Renal cortex interstitium (tissue), 11 donors: ENCODE measurements around the gene CRK. TPM values are rescaled to one million over a fixed set of nuclear protein-coding genes. Genes with fewer than 3 reads are reported as not detected.
"Not testable (repeated sequence)": the region's sequence is repeated elsewhere in the genome, so short reads cannot be mapped to it uniquely, and the experiment has no call there.

Experiments used
- DNase-seq, 11 donors: peaks; one replicate each; pipeline ENCODE4 v3.0.0-alpha.2; 2013; ENCODE audit warnings: low read depth in 9 of 11, low spot score in 4 of 11; ENCODE audit errors: extremely low read depth in 1 of 11
- polyA plus RNA-seq, 3 donors: library from polyadenylated mRNA; unstranded; fragments of 120-200 nt; gene quantifications; one replicate each; pipeline ENCODE4 v1.2.1, GENCODE V29; 2013; ENCODE audit not compliant: insufficient read length in 3 of 3

Gene CRK
- polyA plus RNA-seq, 3 donors: 55.6 to 63.7 (median 60.4) TPM

DNA sequence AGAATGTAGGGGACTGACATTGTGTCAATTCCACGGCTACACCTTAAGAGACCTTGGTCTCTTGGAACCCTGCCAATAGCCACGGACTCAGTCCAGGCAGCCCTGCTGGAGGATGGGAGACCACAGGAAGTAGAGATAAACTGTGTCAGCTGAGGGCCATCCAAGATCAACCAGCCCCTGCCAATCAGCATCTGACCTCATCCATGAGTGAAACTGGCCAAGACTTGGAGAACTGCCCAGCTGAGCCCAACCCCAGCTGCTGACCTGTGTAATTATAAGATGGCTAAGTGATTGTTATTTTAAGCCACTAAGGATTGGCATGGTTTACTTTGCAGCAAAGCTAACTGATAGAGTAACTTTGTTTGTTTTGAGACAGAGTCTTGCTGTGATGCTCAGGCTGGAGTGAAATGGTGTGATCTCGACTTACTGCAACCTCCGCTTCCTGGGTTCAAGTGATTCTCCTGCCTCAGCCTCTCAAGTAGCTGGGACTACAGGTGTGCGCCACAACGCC is 42.7 kb downstream of the CRK start:
- no peak for DNase-seq

DNA sequence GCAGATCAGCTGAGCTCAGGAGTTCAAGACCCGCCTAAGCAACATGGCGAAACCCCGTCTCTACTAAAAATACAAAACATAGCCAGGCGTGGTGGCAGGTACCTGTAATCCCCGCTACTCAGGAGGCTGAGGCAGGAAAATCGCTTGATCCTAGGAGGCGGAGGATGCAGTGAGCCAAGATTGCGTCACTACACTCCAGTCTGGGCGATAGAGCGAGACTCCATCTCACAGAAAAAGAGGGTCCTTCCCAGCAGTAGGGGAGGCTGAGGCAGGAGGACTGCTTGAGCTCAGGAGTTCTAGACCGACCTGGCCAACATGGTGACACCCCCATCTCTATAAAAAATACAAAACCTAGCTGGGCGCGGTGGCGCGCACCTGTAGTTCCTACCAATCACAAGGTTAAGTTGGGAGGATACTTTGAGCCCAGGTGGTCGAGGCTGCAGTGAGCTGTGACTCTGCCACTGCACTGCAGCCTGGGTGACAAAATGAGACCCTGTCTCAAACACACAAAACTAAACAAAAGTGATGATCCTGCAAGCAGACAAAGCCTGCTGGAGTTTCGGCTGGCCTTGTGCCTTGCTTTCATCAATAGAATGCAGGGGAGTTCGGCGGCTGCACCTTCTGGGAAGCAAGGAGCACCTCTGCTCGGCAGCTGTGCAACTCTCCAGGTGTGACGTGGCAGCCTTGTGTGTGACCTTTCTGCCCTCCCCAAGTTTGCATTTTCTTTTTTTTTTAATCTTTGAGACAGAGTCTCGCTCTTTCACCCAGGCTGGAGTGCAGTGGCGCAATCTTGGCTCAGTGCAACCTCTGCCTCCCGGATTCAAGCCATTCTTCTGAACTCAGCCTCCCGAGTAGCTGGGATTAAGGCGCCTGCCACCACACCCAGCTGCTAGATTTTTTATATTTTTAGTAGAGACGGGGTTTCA is 43.6 kb downstream of the CRK start:
- DNase-seq: no peak

DNA sequence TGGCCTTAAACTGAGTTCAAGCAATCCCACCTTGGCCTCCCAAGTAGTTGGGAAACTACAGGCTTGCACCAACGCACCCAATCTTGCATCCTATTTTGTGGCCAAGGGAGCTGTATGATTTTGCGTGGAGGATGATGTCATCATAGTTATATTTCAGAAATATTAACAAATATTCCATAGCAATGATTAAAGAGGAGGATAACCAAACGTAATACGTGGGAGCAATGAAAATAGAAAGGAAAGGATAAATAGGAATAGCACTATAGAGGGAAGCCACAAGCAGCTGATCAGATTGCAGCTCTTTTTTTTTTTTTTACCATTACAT is 53.8 kb downstream of the CRK start:
- no peak for DNase-seq

DNA sequence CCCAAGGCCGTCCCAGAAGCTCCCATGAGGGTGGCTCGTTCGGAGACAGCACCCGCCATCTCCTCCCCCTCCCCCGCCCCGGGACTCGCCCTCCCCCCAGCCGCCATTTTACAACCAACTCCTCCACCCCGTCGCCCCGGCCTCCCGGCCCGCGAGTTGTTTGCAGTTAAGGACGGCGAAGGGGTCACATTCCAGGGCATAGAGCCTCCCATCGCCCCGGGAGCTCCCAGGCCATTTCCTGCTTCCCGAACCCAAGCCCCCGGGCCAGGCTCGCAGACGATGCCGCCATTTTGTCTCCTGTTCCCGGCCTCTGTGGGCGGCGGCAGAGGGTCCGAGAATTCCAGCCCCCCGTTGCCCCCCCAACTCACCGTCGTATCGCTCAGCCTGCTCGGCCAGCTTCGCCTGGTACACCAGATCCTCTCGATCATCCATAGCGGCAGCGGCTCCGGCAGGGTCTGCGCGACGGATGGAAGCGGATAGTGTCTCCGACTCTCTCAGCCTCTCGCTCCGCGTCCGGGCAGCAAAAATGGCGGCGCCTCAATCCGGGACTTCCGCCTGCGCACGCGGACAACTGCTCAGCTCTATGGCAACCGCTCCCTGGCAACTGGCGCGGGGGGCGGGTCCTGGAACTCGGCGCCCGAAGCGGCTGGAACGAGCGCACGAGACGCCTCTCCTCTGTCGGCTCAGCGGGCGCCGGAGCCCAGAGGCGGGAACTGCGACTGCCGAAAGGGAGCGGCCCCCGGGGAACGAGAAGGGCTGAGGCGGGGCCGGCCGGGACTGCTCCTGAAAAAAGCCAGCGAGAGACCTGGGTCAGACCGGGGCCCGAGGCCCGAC is 56.1 kb downstream of the CRK start, which contains the start of gene YWHAE:
YWHAE (minus strand) TSS at position 544 of the 834 bp plus-strand sequence; CDS start at position 432, 112 bp downstream.
- peak; percentile 87 to 95 (median 93) for DNase-seq

DNA sequence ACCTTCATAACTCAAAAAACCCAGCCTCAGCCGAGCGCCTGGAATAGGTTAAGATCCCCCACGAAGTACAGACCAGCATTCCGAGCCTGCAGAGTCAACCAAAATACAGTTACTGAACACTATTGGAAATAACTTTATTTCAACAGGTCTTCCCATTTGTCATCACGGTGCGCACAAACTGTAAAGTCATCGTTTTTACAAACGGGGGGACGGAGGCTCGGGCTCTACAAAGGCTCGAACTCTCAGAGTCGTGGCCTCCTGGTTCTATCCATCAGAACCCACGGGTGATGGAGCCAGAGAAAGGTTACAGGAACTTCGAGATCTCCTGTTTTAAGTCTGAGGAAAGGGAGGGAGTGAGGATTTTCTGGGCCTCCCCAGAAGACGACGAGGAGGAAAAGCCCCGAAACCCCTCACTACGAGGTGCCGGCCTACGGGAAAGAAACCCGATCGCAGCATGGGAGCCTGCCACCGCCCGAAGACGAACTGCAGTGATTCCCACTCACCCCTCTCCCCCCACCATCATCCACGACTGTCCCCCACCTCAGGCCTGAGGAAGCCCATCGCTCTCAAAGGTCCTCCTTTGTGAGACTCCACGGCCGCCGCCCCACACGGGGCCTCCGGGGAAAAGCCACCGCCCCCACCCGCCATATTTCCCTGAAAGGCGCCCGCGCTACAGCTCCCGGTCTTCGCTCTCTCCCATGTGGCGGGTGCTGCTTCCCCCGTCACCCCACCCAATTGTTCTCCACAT is 56.9 kb downstream of the CRK start:
- DNase-seq: peak in 2 of 11 donors; percentile 22 to 36

DNA sequence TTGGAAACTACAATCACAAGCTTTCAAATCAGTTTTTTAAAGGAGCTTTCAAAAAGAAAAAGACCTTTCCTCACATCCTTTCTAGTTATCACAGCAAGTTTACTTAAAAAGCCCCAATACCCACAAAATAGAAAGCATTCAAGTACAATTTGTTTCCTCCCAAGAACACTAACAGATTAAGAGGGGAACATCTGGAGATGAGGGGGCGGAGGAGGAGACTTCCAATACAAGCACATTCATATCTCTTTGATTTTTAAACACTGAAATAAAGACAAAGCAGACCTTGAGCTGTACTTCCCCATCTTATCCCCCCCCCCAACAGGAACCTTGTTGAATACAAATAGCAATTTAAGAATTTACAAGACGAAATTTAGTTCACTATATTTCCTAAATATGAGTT is 58.0 kb downstream of the CRK start:
- no peak for DNase-seq

DNA sequence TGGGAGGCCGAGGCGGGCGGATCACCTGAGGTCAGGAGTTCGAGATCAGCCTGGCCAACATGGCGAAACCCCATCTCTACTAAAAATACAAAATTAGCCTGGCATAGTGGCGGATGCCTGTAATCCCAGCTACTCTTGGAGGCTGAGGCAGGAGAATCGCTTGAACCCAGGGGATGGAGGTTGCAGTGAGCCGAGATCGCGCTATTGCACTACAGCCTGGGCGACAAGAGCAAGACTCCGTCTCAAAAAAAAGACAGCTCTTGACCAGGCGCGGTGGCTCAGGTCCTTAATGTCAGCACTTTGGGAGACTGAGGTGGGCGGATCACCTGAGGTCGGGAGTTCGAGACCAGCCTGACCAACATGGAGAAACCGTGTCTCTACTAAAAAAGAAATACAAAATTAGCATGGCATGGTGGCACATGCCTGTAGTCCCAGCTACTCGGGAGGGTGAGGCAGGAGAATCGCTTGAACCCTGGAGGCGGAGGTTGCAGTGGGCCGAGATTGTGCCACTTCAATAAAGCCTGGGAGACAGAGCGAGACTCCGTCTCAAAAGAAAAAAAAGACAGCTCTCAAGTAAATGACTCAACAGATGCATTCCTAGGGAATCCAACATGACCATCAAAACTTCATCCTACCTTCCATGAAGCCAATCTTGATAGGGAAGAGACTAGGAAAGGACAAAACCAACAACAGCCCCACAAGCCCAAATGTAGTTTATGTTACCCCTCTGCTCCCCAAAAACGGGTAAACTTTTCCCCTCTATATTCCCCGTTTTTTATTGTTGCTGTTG is 60.0 kb downstream of the CRK start:
- DNase-seq: not testable (repeated sequence)

DNA sequence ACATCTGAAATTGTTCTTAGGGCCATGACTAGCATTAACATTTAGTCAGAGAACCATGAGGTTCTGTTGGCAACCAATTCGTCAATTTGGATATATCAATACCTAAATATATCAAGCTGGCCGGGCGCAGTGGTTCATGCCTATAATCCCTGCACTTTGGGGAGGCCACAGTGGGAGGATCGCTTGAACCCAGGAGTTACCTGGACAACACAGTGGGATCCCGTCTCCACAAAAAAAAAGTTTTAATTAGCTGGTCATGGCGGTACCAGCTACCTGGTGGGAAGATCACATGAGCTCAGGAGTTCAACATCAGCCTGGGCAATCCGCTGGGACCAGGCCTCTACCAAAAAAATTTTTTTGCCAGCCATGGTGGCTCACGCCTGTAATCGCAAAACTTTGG is 64.5 kb downstream of the CRK start:
- DNase-seq: no peak

DNA sequence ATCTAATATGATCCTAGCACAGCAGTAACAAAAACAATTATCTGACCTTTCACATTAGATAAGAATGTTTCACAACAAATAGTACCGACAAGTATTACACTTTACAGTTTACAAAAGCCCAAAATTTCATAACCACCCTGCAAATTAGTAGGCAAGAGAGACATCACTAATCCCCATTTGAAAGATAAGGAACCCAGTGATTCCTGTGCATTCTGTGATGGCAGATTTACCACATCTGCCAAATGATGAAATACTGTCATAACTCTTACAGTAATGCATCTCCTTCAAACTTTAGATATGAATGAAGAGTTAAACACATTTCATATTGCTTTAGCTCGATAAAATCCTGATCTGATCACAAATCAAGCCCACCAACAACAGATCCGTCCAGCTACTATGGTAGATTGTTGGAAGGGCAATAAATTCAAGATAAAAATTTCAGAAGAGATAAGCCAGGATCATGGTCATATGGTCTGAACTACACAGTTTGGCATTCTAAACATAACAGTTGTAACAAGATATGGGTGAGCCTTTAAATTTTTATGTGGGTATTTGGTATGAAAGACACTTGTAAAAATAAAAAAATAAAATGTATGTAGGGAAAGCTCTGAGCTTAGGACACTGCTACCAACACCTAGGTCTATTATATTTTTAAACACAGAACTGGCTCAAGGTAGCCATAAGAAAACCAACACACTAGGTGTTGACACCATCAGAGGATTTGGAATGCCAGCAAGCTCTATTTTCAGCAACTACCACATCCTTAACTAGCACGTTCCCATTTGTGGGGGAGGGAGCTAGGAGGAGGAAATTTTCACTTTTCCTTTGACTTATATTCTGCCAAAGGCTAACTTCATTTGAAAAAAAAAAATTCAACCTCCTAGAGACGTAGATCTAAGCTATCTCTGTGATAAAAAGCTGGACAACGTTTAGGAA is 65.3 kb downstream of the CRK start:
- no peak for DNase-seq

DNA sequence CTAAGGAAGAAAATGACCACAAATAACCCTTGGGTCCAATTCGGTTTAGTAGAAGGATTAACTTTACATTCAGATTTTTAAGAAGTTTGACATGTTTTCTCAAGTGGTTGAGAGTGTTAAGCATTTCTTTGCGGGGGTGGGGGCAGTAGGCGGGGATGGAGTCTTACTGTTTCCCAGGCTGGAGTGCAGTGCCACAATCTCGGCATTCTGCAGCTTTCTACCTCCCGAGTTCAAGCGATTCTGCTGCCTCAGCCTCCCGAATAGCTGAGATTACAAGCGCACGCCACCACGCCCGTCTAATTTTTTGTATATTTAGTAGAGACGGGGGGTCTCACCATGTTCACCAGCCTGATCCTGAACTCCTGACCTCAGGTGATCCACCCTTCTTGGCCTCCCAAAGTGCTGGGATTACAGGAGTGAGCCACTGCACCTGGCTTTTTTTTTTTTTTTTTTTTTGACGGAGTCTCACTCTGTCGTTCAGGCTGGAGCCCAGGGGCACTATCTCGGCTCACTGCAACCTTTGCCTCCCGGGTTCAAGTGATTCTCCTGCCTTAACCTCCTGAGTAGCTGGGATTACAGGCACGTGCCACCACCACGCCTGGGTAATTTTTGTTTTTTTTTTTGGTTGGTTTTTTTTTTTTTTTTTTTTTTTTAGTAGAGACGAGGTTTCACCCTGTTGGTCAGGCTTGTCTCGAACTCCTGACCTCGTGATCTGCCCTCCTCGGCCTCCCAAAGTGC is 68.4 kb downstream of the CRK start:
- DNase-seq: not testable (repeated sequence)

DNA sequence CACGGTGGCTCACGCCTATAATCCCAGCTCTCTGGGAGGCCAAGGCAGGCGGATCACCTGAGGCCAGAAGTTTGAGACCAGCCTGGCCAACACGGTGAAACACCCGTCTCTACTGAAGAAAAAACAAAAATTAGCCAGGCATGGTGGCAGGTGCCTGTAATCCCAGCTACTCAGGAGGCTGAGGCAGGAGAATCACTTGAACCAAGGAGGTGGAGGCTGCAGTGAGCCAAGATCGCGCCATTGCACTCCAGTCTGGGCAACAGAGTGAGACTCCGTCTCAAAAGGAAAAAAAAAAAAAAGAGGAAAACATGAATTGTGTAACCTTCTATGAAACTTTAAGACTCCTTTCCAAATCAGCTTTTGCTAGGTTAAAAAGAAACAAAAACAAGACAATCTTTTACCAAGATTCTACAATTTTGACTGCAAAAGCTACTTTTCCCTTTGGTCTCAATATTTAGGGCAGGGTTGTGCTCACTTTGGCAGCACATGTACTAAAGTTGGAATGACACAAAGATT is 69.3 kb downstream of the CRK start:
- not testable (repeated sequence) for DNase-seq

DNA sequence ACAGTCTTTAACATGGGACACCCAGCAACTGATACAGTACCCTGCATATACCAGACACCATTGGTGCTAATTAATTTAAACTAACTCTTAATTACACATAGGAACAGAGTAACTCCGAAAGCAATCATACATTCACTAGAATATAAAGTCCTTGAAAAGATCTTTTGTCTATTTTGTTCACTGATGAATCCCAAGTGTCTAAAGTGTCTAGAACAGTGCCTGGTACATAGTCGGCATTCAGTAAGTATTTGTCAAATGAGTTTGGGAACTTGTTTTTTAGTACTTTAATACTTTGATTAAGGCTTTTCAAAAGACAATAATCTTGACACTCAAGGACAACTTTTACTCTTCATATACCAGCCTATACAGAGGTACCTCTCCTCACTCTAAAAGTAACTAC is 69.8 kb downstream of the CRK start:
- no peak for DNase-seq

DNA sequence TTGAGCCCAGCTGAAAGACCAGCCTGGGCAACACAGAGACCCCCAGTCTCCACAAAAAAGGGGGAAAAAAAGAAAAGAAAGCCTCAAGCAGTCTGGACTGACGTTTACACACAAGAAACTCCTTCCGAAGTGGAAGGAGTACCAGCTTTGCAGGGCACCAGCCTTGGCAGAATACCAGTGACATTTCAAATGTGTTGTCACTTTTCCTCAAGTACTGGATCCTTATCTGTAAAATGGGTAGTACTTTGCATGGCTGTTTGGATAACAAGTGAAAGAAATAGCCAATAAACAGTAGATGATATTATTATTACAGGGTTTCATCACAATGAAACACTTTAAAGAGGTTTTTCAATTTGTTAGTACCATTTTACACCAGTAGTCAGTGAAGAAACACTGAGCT is 70.2 kb downstream of the CRK start:
- DNase-seq: no peak

DNA sequence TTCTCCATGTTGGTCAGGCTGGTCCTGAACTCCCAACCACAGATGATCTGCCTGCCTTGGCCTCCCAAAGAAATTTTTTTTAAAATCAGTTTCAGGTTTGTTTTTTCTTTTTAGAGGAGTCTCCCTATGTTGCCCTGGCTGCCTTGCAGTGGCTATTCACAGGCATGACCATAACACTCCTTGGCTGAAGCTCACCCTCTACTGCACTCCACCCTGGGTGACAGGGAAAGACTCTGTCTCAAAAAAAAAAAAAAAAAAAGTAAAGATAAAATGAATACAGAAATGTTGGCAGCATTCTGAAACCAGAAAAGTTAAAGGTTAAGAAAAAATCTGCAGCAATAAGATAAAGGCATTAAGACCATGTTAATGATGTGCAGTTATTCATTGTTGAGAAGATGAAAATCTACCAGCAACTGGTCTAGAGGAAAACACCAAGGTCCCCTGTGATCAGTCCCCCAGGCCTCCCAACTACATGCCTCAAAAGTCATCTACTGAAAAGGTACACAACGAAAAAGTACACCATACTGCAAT is 71.1 kb downstream of the CRK start:
- DNase-seq: no peak

DNA sequence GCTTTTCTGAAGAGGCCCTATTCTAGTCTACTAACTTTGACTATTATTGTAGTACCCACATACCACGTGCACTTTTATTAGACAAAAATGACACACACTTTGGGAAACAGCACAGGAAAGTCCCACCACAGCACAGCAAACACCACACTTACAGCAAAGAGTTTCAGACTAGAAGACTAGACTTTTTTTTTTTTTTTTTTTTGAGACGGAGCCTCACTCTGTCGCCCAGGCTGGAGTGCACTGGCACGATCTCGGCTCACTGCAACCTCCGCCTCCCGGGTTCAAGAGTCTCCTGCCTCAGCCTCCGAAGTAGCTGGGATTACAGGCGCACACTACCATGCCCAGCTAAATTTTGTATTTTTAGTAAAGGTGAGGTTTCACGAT is 76.1 kb downstream of the CRK start:
- DNase-seq: no peak

DNA sequence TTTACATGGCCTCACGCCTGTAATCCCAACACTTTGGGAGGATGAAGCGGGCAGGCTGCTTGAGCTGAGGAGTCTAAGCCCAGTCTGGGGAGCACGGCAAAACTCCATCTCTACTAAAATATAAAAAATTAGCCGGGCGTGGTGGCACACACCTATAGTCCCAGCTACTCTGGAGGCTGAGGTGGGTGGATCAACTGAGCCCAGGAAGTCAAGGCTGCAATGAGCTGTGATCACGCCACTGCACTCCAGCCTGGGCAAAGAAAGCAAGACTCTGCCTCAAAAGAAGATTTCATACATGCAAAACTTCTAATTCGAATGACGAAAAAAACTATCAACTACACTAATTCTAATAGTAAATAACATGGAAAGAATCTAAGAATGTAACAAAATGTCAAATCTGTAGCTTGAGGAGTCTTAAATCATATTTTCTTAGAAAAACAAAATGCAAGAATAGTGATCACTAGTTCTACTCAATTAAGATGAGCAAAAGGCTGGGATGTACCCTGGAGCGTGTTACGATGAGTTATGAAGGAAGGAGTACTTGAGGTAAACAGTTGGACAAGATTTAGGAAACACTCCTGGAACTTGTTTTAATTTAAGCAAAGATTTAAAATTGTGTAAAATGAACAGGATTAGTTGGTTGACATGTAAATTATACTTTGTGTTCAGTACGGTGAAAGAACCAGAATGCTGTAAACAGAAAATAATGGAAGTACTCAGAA is 76.7 kb downstream of the CRK start:
- no peak for DNase-seq
